H1 (cell line): Measurements from ENCODE around the gene SPATA13. TPM values are rescaled to one million over a fixed set of nuclear protein-coding genes. Genes with fewer than 3 reads are reported as not detected.

Experiments
- CTCF ChIA-PET: fragments of 300-600 bp; sonication (Branson Sonifier 250); formaldehyde crosslinking; loops from one replicate; lab custom pipeline; 2021; ENCODE audit not compliant: partially characterized antibody; lab: Charles Lee
- POLR2A ChIA-PET: fragments of 300-600 bp; sonication (Branson Sonifier 250); formaldehyde crosslinking; loops from one replicate; lab custom pipeline; 2021; ENCODE audit warnings: inconsistent platforms; ENCODE audit not compliant: partially characterized antibody; lab: Charles Lee
- DNase-seq, 2 experiments: peaks; one replicate each; pipeline versions ENCODE4 v3.0.0 to v3.0.0-alpha.2; 2010 to 2022; ENCODE audit warnings: low spot score in 2 of 2, low read depth in 1 of 2, mixed read lengths in 1 of 2
- FAIRE-seq: peaks from 2 replicates; lab custom pipeline; 2011; peaks lifted over from hg19 to GRCh38; lab: Jason Lieb, UNC
- H2AFZ ChIP-seq: 2 replicates; pipeline ENCODE4 v1.8.1; 2012; ENCODE audit warnings: low read length, inconsistent platforms
- H2AK5ac ChIP-seq: 2 replicates; pipeline ENCODE4 v1.6.1; 2013; ENCODE audit warnings: low read depth, low read length
- H2BK120ac ChIP-seq: replicated peaks from 2 replicates; pipeline ENCODE3; 2013; ENCODE audit warnings: low read depth, low read length, inconsistent platforms
- H2BK12ac ChIP-seq: 2 replicates; pipeline ENCODE4 v1.6.1; 2013; ENCODE audit warnings: low read depth, low read length
- H2BK15ac ChIP-seq: 2 replicates; pipeline ENCODE4 v1.6.1; 2013; ENCODE audit warnings: low read length
- H2BK20ac ChIP-seq: 2 replicates; pipeline ENCODE4 v1.6.1; 2013; ENCODE audit warnings: low read length
- H2BK5ac ChIP-seq: 2 replicates; pipeline ENCODE4 v1.6.1; 2013; ENCODE audit warnings: low read depth, low read length
- H3K14ac ChIP-seq: 2 replicates; pipeline ENCODE4 v1.6.1; 2013; ENCODE audit warnings: inconsistent platforms; ENCODE audit not compliant: insufficient read length
- H3K18ac ChIP-seq: 2 replicates; pipeline ENCODE4 v1.6.1; 2013; ENCODE audit warnings: low read length; ENCODE audit errors: extremely low read depth
- H3K23ac ChIP-seq: 2 replicates; pipeline ENCODE4 v1.6.1; 2013; ENCODE audit warnings: inconsistent platforms; ENCODE audit not compliant: insufficient read length
- H3K23me2 ChIP-seq: 2 replicates; pipeline ENCODE4 v1.6.1; 2013; ENCODE audit warnings: low read depth, low read length
- H3K27ac ChIP-seq: 2 replicates; pipeline ENCODE4 v1.6.1; 2011; ENCODE audit warnings: low read depth, low read length, inconsistent platforms
- H3K27me3 ChIP-seq, 4 experiments: replicated peaks in 1 of 4; 1 replicate in 1 of 4; 2 replicates in 3 of 4; pipeline versions ENCODE4 v1.6.1 to v1.8.1; 2011 to 2013; ENCODE audit warnings: low read length in 3 of 4, mild to moderate bottlenecking in 3 of 4, inconsistent platforms in 2 of 4, mixed read lengths in 2 of 4, moderate library complexity in 1 of 4; ENCODE audit not compliant: control insufficient read depth in 3 of 4, insufficient read depth in 3 of 4; ENCODE audit errors: extremely low read depth in 1 of 4
- H3K36me3 ChIP-seq, 4 experiments: 2 replicates each; pipeline versions ENCODE4 v1.6.1 to v1.8.1; 2011 to 2013; ENCODE audit warnings: mild to moderate bottlenecking in 4 of 4, low read length in 3 of 4, moderate library complexity in 2 of 4, control low read depth in 1 of 4, inconsistent platforms in 1 of 4; ENCODE audit not compliant: insufficient read depth in 4 of 4, control insufficient read depth in 2 of 4
- H3K4ac ChIP-seq: replicated peaks from 2 replicates; pipeline ENCODE3; 2013; ENCODE audit warnings: low read length, low read depth, mixed read lengths, inconsistent platforms; ENCODE audit not compliant: insufficient read length
- H3K4me1 ChIP-seq, 4 experiments: replicated peaks in 1 of 4; 1 replicate in 1 of 4; 2 replicates in 3 of 4; pipeline versions ENCODE4 v1.6.1 to v1.8.1; 2011 to 2013; ENCODE audit warnings: low read length in 3 of 4, inconsistent platforms in 2 of 4, mixed read lengths in 1 of 4; ENCODE audit not compliant: insufficient read depth in 4 of 4, control insufficient read depth in 3 of 4
- H3K4me2 ChIP-seq, 2 experiments: 2 replicates each; pipeline versions ENCODE4 v1.6.1 to v1.8.1; 2011 to 2013; ENCODE audit warnings: low read depth in 2 of 2, low read length in 2 of 2, control low read depth in 1 of 2, inconsistent platforms in 1 of 2, mild to moderate bottlenecking in 1 of 2; ENCODE audit not compliant: insufficient read depth in 1 of 2
- H3K4me3 ChIP-seq, 4 experiments: fragments of 200-600, 300-600 bp in 1 of 4; sonication (generic), shearing (Covaris generic), sonication (Bioruptor Twin) in 1 of 4; 2 replicates each; pipeline versions ENCODE4 v1.5.1 to v1.8.1; 2011 to 2016; ENCODE audit warnings: low read length in 4 of 4, low read depth in 3 of 4, control low read depth in 2 of 4, inconsistent platforms in 2 of 4, mild to moderate bottlenecking in 2 of 4, mixed read lengths in 1 of 4, moderate library complexity in 1 of 4; ENCODE audit not compliant: insufficient read depth in 2 of 4; ENCODE audit errors: extremely low read depth in 1 of 4
- H3K56ac ChIP-seq: replicated peaks from 2 replicates; pipeline ENCODE3; 2013; ENCODE audit warnings: low read depth, mild to moderate bottlenecking, mixed read lengths, low read length, inconsistent platforms; ENCODE audit not compliant: insufficient read length
- H3K79me1 ChIP-seq: 2 replicates; pipeline ENCODE4 v1.6.1; 2013; ENCODE audit warnings: low read depth, low read length, control low read depth
- H3K79me2 ChIP-seq, 2 experiments: 2 replicates each; pipeline versions ENCODE4 v1.6.1 to v1.8.1; 2012 to 2013; ENCODE audit warnings: low read length in 2 of 2, mild to moderate bottlenecking in 2 of 2, inconsistent platforms in 1 of 2; ENCODE audit not compliant: insufficient read depth in 2 of 2, control insufficient read depth in 1 of 2
- H3K9ac ChIP-seq, 4 experiments: replicated peaks in 1 of 4; 1 replicate in 1 of 4; 2 replicates in 3 of 4; pipeline versions ENCODE4 v1.6.1 to v1.8.1; 2011 to 2013; ENCODE audit warnings: low read depth in 3 of 4, low read length in 3 of 4, control low read depth in 2 of 4, mild to moderate bottlenecking in 2 of 4, moderate library complexity in 2 of 4, inconsistent platforms in 1 of 4; ENCODE audit errors: extremely low read depth in 1 of 4
- H3K9me3 ChIP-seq, 2 experiments: 2 replicates each; pipeline versions ENCODE4 v1.6.1 to v1.8.1; 2012 to 2013; ENCODE audit warnings: mild to moderate bottlenecking in 2 of 2, moderate library complexity in 2 of 2, control low read depth in 1 of 2, inconsistent platforms in 1 of 2, low read depth in 1 of 2, low read length in 1 of 2, mixed read lengths in 1 of 2; ENCODE audit not compliant: insufficient read depth in 2 of 2
- H4K20me1 ChIP-seq, 2 experiments: replicated peaks in 1 of 2; 2 replicates each; pipeline versions ENCODE3 to v1.8.1; 2011 to 2013; ENCODE audit warnings: inconsistent platforms in 2 of 2, low read length in 2 of 2, mild to moderate bottlenecking in 1 of 2; ENCODE audit not compliant: insufficient read depth in 2 of 2, control insufficient read depth in 1 of 2
- H4K5ac ChIP-seq: 2 replicates; pipeline ENCODE4 v1.6.1; 2013; ENCODE audit warnings: low read length, low read depth, mixed read lengths, inconsistent platforms; ENCODE audit not compliant: insufficient read length
- H4K8ac ChIP-seq: 2 replicates; pipeline ENCODE4 v1.8.0; 2013; ENCODE audit warnings: mild to moderate bottlenecking, moderate library complexity, low read length, inconsistent platforms; ENCODE audit not compliant: insufficient read depth; ENCODE audit errors: extremely low read depth
- H4K91ac ChIP-seq: replicated peaks from 2 replicates; pipeline ENCODE3; 2013; ENCODE audit warnings: low read length, mixed read lengths, inconsistent platforms; ENCODE audit not compliant: insufficient read length
- BACH1 ChIP-seq: IDR thresholded peaks from 2 replicates; pipeline ENCODE4 v1.6.1; 2012; ENCODE audit warnings: low read length, improper control_type of control experiment
- BRCA1 ChIP-seq: IDR thresholded peaks from 2 replicates; pipeline ENCODE4 v1.6.1; 2012; ENCODE audit warnings: low read depth, low read length, improper control_type of control experiment
- CEBPB ChIP-seq: IDR thresholded peaks from 2 replicates; pipeline ENCODE4 v1.6.1; 2012; ENCODE audit warnings: low read depth, low read length
- CHD1 ChIP-seq: IDR thresholded peaks from 2 replicates; pipeline ENCODE4 v1.6.1; 2012; ENCODE audit warnings: low read depth, low read length, improper control_type of control experiment
- CTBP2 ChIP-seq: IDR thresholded peaks from 2 replicates; pipeline ENCODE4 v1.7.0; 2011; ENCODE audit warnings: borderline replicate concordance, mild to moderate bottlenecking, moderate library complexity, mixed read lengths, low read length; ENCODE audit not compliant: insufficient read depth, insufficient read length
- EP300 ChIP-seq, 2 experiments: IDR thresholded peaks; 1 replicate in 1 of 2; 2 replicates in 1 of 2; pipeline ENCODE4 v1.6.1; 2011 to 2012; ENCODE audit warnings: low read depth in 2 of 2, low read length in 2 of 2, mild to moderate bottlenecking in 2 of 2, borderline replicate concordance in 1 of 2, inconsistent platforms in 1 of 2, moderate library complexity in 1 of 2
- GTF2F1 ChIP-seq: IDR thresholded peaks from 2 replicates; pipeline ENCODE4 v1.6.1; 2012; ENCODE audit warnings: low read depth, low read length, improper control_type of control experiment, borderline replicate concordance
- KDM4A ChIP-seq: IDR thresholded peaks from one replicate; pipeline ENCODE4 v1.7.1; 2012; ENCODE audit warnings: low read depth, mild to moderate bottlenecking, moderate library complexity, low read length, inconsistent platforms; ENCODE audit not compliant: severe bottlenecking
- RFX5 ChIP-seq: IDR thresholded peaks from 2 replicates; pipeline ENCODE4 v1.6.1; 2011; ENCODE audit warnings: low read depth, low read length, improper control_type of control experiment, borderline replicate concordance
- SRF ChIP-seq: IDR thresholded peaks from 2 replicates; pipeline ENCODE4 v1.6.1; 2011; ENCODE audit warnings: mild to moderate bottlenecking, low read depth, low read length, moderate library complexity
- SUZ12 ChIP-seq: fragments of 200-600 bp; sonication (generic); IDR thresholded peaks from 2 replicates; pipeline ENCODE4 v1.6.1; 2012; ENCODE audit warnings: mild to moderate bottlenecking, inconsistent platforms, low read length, moderate library complexity, mixed read lengths
- ZNF274 ChIP-seq: IDR thresholded peaks from 2 replicates; pipeline ENCODE4 v1.7.0; 2012; ENCODE audit warnings: low read length, borderline replicate concordance; ENCODE audit errors: extremely low read depth
- WGBS, 2 experiments: shearing (Covaris generic) in 1 of 2; methylation state at CpG; one replicate each; pipeline versions ENCODE4 v1.1.6 to v1.1.7; 2013 to 2015; ENCODE audit warnings: low lambda C conversion rate in 2 of 2, mixed read lengths in 2 of 2, inconsistent platforms in 1 of 2, low coverage in 1 of 2, missing lambda C conversion rate in 1 of 2; ENCODE audit not compliant: insufficient replicate concordance in 2 of 2, insufficient coverage in 1 of 2, insufficient read length in 1 of 2; ENCODE audit errors: extremely low coverage in 1 of 2, missing lambda C conversion rate in 1 of 2; 5-methylcytosine and 5-hydroxymethylcytosine counted together
- polyA plus RNA-seq, 7 experiments: library from polyadenylated mRNA; depleted of rRNA in 3 of 7; stranded (reverse) in 5 of 7; unstranded in 2 of 7; fragments of >200 nt in 5 of 7; fragments of 200-250 nt in 2 of 7; gene quantifications; 1 replicate in 5 of 7; 2 replicates in 1 of 7; 4 replicates in 1 of 7; pipeline versions ENCODE4 v1.2.1 to v1.2.3, GENCODE V29; 2011 to 2013; ENCODE audit warnings: missing spikeins in 2 of 7, mixed read lengths in 2 of 7
- total RNA-seq: library from RNA; stranded (reverse); fragmentation: NEBNext Ultra II Directional; extraction: Animal tissue kit (Norgen Biotek cat#: 25700); gene quantifications from 2 replicates; pipeline ENCODE4 v1.2.1, GENCODE V29; 2021
- TF ChIP-seq, protein P1 (sequence below): IDR thresholded peaks from 2 replicates; pipeline ENCODE4 v1.6.1; 2012; ENCODE audit warnings: low read length, inconsistent platforms

Gene SPATA13
- total and polyA plus RNA-seq, 2 of the 8 experiments (the other 6 are each of a cell fraction or from before 2014, with no cell fraction given) = 12.6 to 30.9 TPM

DNA sequence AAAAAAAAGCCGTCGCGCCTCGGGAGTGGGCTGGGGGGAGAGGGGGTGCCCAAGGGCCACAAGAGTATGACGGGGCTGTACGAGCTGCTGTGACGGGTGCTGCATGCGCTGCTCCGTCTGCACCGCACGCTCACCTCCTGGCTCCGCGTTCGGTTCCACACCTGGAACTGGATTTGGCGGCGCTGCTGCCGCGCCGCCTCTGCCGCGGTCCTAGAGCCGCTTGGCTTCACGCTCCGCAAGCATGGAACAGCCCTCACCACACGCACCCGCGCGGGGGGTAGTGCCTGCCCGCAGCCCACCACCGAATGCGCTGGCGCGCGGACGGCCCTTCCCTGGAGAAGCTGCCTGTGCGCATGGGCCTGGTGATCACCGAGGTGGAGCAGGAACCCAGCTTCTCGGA lies 167.6 kb downstream of the SPATA13 start:
- ChIA-PET CTCF (no interaction called here), POLR2A (no interaction called here)
- Histone ChIP-seq H2BK15ac (no peak overlapping the region), H3K9ac (no peak overlapping the region), H4K91ac (no peak overlapping the region), H2BK12ac (no peak overlapping the region), H4K8ac (no peak overlapping the region), H3K79me1 (no peaks in the 10 kb centered on the region), H3K4me1 (no peaks in the 10 kb centered on the region), H3K23ac (no peak overlapping the region), H3K27me3 (no peaks in the 10 kb centered on the region), H3K4me2 (no peak overlapping the region), H4K5ac (no peak overlapping the region), H3K14ac (no peak overlapping the region), H3K18ac (no peak overlapping the region), H2AK5ac (no peak overlapping the region), H2BK20ac (no peak overlapping the region), H3K4ac (no peak overlapping the region), H2BK120ac (no peak overlapping the region), H4K20me1 (no peaks in the 10 kb centered on the region), H2BK5ac (no peak overlapping the region), H3K36me3 (no peaks in the 10 kb centered on the region), H3K9me3 (peaks cover 0 to 2% of the 10 kb centered on the region in 2 experiments; a peak in 1 of 4 replicates), H2AFZ (0 out of 2 replicates have a peak overlapping the region, but pooled peaks have one; percentile 44), H3K27ac (no peak overlapping the region), H3K79me2 (no peaks in the 10 kb centered on the region), H3K4me3 (no peak overlapping the region), H3K56ac (no peak overlapping the region), H3K23me2 (no peaks in the 10 kb centered on the region)
- DNase-seq (no peak), FAIRE-seq (no peak)
- 97% methylated on average over 29 of the region's 38 CpGs; no CpG with 5 or more reads in 1 of the 2 experiments for WGBS, 2 experiments
- TF ChIP-seq KDM4A = no peak
- TF ChIP-seq, protein P1, sequence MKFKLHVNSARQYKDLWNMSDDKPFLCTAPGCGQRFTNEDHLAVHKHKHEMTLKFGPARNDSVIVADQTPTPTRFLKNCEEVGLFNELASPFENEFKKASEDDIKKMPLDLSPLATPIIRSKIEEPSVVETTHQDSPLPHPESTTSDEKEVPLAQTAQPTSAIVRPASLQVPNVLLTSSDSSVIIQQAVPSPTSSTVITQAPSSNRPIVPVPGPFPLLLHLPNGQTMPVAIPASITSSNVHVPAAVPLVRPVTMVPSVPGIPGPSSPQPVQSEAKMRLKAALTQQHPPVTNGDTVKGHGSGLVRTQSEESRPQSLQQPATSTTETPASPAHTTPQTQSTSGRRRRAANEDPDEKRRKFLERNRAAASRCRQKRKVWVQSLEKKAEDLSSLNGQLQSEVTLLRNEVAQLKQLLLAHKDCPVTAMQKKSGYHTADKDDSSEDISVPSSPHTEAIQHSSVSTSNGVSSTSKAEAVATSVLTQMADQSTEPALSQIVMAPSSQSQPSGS = no peak
- no peak for TF ChIP-seq RFX5
- TF ChIP-seq CHD1 = no peak
- TF ChIP-seq BRCA1 = no peak
- TF ChIP-seq CTBP2 = no peak
- TF ChIP-seq SRF = no peak
- no peak for TF ChIP-seq CEBPB
- TF ChIP-seq BACH1 = no peak
- TF ChIP-seq EP300 (IDR thresholded peaks at IDR 0.05; ENCODE audit: borderline replicate concordance in 1 of 2, low read depth in 2 of 2, low read length in 2 of 2) = no peak
- TF ChIP-seq ZNF274 = no peak
- TF ChIP-seq GTF2F1 = no peak
- TF ChIP-seq SUZ12 = no peak
